H9 (cell line): ENCODE results near the gene F2RL3. TPM values are rescaled to one million over a fixed set of nuclear protein-coding genes. Genes with fewer than 3 reads are reported as not detected.

Experiments used
- DNase-seq: peaks from one replicate; pipeline ENCODE4 v3.0.0-alpha.2; 2017
- H2AFZ ChIP-seq: one replicate; pipeline ENCODE4 v1.6.1; 2013; ENCODE audit warnings: mild to moderate bottlenecking, low read length, control low read depth, moderate library complexity
- H2AK5ac ChIP-seq: 2 replicates; pipeline ENCODE4 v1.6.1; 2013; ENCODE audit warnings: low read length, control low read depth, mixed read lengths; ENCODE audit not compliant: insufficient read length
- H2BK120ac ChIP-seq: one replicate; pipeline ENCODE4 v1.6.1; 2013; ENCODE audit warnings: low read depth, mild to moderate bottlenecking, low read length, control low read depth, inconsistent platforms; ENCODE audit not compliant: poor library complexity, severe bottlenecking
- H2BK12ac ChIP-seq: 2 replicates; pipeline ENCODE4 v1.6.1; 2013; ENCODE audit warnings: low read length, control low read depth, mixed read lengths, low read depth; ENCODE audit not compliant: insufficient read length
- H2BK15ac ChIP-seq: 2 replicates; pipeline ENCODE4 v1.6.1; 2013; ENCODE audit warnings: low read depth, low read length, control low read depth
- H2BK20ac ChIP-seq: one replicate; pipeline ENCODE4 v1.6.1; 2013; ENCODE audit warnings: low read depth, mild to moderate bottlenecking, low read length, control low read depth, inconsistent platforms; ENCODE audit not compliant: poor library complexity, severe bottlenecking
- H2BK5ac ChIP-seq: 2 replicates; pipeline ENCODE4 v1.6.1; 2013; ENCODE audit warnings: low read length, control low read depth, mixed read lengths; ENCODE audit not compliant: insufficient read length
- H3K14ac ChIP-seq: 2 replicates; pipeline ENCODE4 v1.6.1; 2013; ENCODE audit warnings: low read length, control low read depth; ENCODE audit not compliant: insufficient read depth
- H3K18ac ChIP-seq: 2 replicates; pipeline ENCODE4 v1.6.1; 2013; ENCODE audit warnings: low read depth, mild to moderate bottlenecking, mixed read lengths, low read length, control low read depth; ENCODE audit not compliant: insufficient read length
- H3K23ac ChIP-seq: 2 replicates; pipeline ENCODE4 v1.6.1; 2013; ENCODE audit warnings: low read length, control low read depth, mixed read lengths, low read depth; ENCODE audit not compliant: insufficient read length
- H3K23me2 ChIP-seq: 2 replicates; pipeline ENCODE4 v1.6.1; 2013; ENCODE audit warnings: low read depth, mild to moderate bottlenecking, mixed read lengths, low read length, control low read depth; ENCODE audit not compliant: insufficient read length, poor library complexity, severe bottlenecking
- H3K27ac ChIP-seq: 2 replicates; pipeline ENCODE4 v1.5.1; 2013; ENCODE audit warnings: low read length, control low read depth, mixed read lengths, low read depth; ENCODE audit not compliant: insufficient read length
- H3K27me3 ChIP-seq: 2 replicates; pipeline ENCODE4 v1.6.1; 2013; ENCODE audit warnings: low read length, control low read depth, inconsistent platforms; ENCODE audit not compliant: insufficient read depth
- H3K4ac ChIP-seq: 2 replicates; pipeline ENCODE4 v1.6.1; 2013; ENCODE audit warnings: low read depth, mild to moderate bottlenecking, control low read depth, inconsistent platforms, low read length, moderate library complexity
- H3K4me1 ChIP-seq: 2 replicates; pipeline ENCODE4 v1.6.1; 2013; ENCODE audit warnings: low read length, control low read depth, inconsistent platforms; ENCODE audit not compliant: insufficient read depth
- H3K4me2 ChIP-seq: 2 replicates; pipeline ENCODE4 v1.6.1; 2013; ENCODE audit warnings: low read length, control low read depth, mixed read lengths; ENCODE audit not compliant: insufficient read length, insufficient read depth
- H3K56ac ChIP-seq: 2 replicates; pipeline ENCODE4 v1.6.1; 2013; ENCODE audit warnings: low read depth, mild to moderate bottlenecking, mixed read lengths, low read length, control low read depth; ENCODE audit not compliant: insufficient read length
- H3K79me1 ChIP-seq: 2 replicates; pipeline ENCODE4 v1.6.1; 2013; ENCODE audit warnings: low read depth, mild to moderate bottlenecking, moderate library complexity, low read length, control low read depth, inconsistent platforms; ENCODE audit not compliant: insufficient read depth, poor library complexity, severe bottlenecking
- H3K79me2 ChIP-seq: 2 replicates; pipeline ENCODE4 v1.6.1; 2013; ENCODE audit warnings: low read length, control low read depth, inconsistent platforms; ENCODE audit not compliant: insufficient read depth
- H3K9ac ChIP-seq: 2 replicates; pipeline ENCODE4 v1.6.1; 2013; ENCODE audit warnings: low read length, control low read depth, mixed read lengths; ENCODE audit not compliant: insufficient read length; ENCODE audit errors: extremely low read depth
- H3K9me3 ChIP-seq: one replicate; pipeline ENCODE4 v1.6.1; 2013; ENCODE audit warnings: low read depth, low read length, inconsistent platforms; ENCODE audit not compliant: control insufficient read depth
- H3T11ph ChIP-seq: one replicate; pipeline ENCODE4 v1.6.1; 2013; ENCODE audit warnings: mild to moderate bottlenecking, low read length, control low read depth, inconsistent platforms
- H4K20me1 ChIP-seq: one replicate; pipeline ENCODE4 v1.6.1; 2013; ENCODE audit not compliant: control insufficient read depth, insufficient read length, insufficient read depth
- H4K5ac ChIP-seq: 2 replicates; pipeline ENCODE4 v1.6.1; 2013; ENCODE audit warnings: low read depth, mild to moderate bottlenecking, mixed read lengths, low read length, control low read depth; ENCODE audit not compliant: insufficient read length
- H4K8ac ChIP-seq: replicated peaks from 2 replicates; pipeline ENCODE4 v1.6.1; 2013; ENCODE audit warnings: low read length, control low read depth, mixed read lengths, low read depth; ENCODE audit not compliant: insufficient read length
- H4K91ac ChIP-seq: 2 replicates; pipeline ENCODE4 v1.6.1; 2013; ENCODE audit warnings: low read depth, mild to moderate bottlenecking, moderate library complexity, mixed read lengths, low read length, control low read depth; ENCODE audit not compliant: insufficient read length
- H3K27ac Mint-ChIP-seq, 3 experiments: 2 replicates in 2 of 3; 3 replicates in 1 of 3; pipeline ENCODE4 v1.8.0; 2020 to 2021; ENCODE audit warnings: mixed read lengths in 3 of 3, mild to moderate bottlenecking in 1 of 3, moderate library complexity in 1 of 3
- H3K27me3 Mint-ChIP-seq: 2 replicates; pipeline ENCODE4 v1.8.0; 2021; ENCODE audit warnings: low read depth, mild to moderate bottlenecking, moderate library complexity, mixed read lengths
- H3K36me3 Mint-ChIP-seq, 3 experiments: 2 replicates in 2 of 3; 3 replicates in 1 of 3; pipeline ENCODE4 v1.8.0; 2020 to 2021; ENCODE audit warnings: low read depth in 3 of 3, mixed read lengths in 3 of 3; ENCODE audit not compliant: insufficient read depth in 1 of 3
- H3K4me1 Mint-ChIP-seq, 2 experiments: 2 replicates each; pipeline ENCODE4 v1.8.0; 2020; ENCODE audit warnings: mixed read lengths in 2 of 2
- H3K4me3 Mint-ChIP-seq, 2 experiments: 2 replicates in 1 of 2; 3 replicates in 1 of 2; pipeline ENCODE4 v1.8.0; 2020 to 2021; ENCODE audit warnings: mild to moderate bottlenecking in 2 of 2, mixed read lengths in 2 of 2, moderate library complexity in 1 of 2
- H3K9me3 Mint-ChIP-seq, 2 experiments: 2 replicates in 1 of 2; 3 replicates in 1 of 2; pipeline ENCODE4 v1.8.0; 2020; ENCODE audit warnings: mild to moderate bottlenecking in 2 of 2, mixed read lengths in 2 of 2, moderate library complexity in 1 of 2
- WGBS: extraction: QIAGEN DNeasy Blood & Tissue Kit; methylation state at CpG from one replicate; pipeline ENCODE4 v1.1.7; 2013; ENCODE audit warnings: missing lambda C conversion rate, low lambda C conversion rate, mixed read lengths; ENCODE audit not compliant: insufficient read length; ENCODE audit errors: extremely low coverage; 5-methylcytosine and 5-hydroxymethylcytosine counted together
- total RNA-seq: library from RNA; stranded (reverse); gene quantifications from 2 replicates; pipeline ENCODE4 v1.2.1, GENCODE V29; 2021
- TF ChIP-seq, protein P1 (sequence below): fragments of 200-600 bp; sonication (generic); conservative IDR thresholded peaks from 3 replicates; pipeline ENCODE4 v1.8.0; 2021; ENCODE audit warnings: antibody characterized with exemption, mild to moderate bottlenecking

The F2RL3 gene
- total RNA-seq, 1 experiment from 2014 or later, result not detected

DNA sequence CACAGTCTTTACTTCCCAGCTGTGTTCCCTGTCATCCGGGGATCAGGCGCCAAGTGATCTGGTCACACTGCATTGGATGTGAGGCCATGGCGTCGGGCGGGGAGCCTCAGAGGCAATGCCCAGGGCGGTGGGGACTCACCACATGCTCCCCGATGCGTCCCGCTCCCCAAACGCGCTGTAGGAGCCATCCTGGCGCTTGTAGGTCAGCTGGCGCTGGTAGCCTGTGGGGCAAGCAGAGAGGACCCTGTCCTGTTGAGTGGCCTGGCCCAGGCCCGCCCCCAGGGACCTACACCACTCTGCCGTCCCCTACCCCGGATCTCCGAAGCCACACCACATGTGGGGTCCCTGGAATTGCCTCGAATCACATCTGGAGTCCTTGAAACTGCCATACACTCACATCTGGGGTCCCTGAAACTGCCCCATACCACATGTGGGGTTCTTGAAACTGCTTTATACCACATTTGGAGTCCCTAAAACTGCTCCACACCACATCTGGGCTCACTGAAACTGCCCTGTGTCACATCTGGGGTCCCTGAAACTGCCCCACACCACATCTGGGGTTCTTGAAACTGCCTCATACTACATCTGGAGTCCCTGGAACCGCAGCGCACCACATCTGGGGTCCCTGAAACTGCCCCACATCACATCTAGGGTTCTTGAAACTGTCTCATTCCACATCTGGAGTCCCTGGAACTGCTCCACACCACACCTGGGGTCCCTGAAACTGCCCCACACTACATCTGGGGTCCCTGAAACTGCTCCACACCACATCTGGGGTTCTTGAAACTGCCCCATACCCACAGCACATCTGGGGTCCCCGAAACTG is 33.2 kb downstream of the F2RL3 start:
- H2AK5ac ChIP-seq, result no peak overlapping the region
- no peak overlapping the region for H3K4me2 ChIP-seq
- H3K56ac ChIP-seq, result no peak overlapping the region
- no peak overlapping the region for H3K27ac ChIP-seq
- H2BK20ac ChIP-seq, result no peak overlapping the region
- H3K4me1 ChIP-seq, result no peaks in the 10 kb centered on the region
- Mint-ChIP-seq H3K27ac (peak overlapping the region in 2 of 3 experiments; percentile 25 to 53; a peak in 3 of 7 replicates), H3K4me3 (no peak overlapping the region), H3K4me1 (no peaks in the 10 kb centered on the region), H3K36me3 (peaks cover 3 to 24% (median 12%) of the 10 kb centered on the region in 3 experiments; a peak in 6 of 7 replicates), H3K9me3 (peaks cover 8 to 22% of the 10 kb centered on the region in 2 experiments; a peak in 4 of 5 replicates), H3K27me3 (peaks cover 3% of the 10 kb centered on the region; the same call in 1 of the 2 replicates)
- no peak overlapping the region for H4K91ac ChIP-seq
- no CpG with 5 or more reads among the region's 21 CpGs for WGBS
- H2BK15ac ChIP-seq, result no peak overlapping the region
- no peak overlapping the region for H3K9ac ChIP-seq
- H3K9me3 ChIP-seq, result no peaks in the 10 kb centered on the region
- no peak overlapping the region for H3K23ac ChIP-seq
- H3K79me2 ChIP-seq, result no peaks in the 10 kb centered on the region
- TF ChIP-seq, protein P1, sequence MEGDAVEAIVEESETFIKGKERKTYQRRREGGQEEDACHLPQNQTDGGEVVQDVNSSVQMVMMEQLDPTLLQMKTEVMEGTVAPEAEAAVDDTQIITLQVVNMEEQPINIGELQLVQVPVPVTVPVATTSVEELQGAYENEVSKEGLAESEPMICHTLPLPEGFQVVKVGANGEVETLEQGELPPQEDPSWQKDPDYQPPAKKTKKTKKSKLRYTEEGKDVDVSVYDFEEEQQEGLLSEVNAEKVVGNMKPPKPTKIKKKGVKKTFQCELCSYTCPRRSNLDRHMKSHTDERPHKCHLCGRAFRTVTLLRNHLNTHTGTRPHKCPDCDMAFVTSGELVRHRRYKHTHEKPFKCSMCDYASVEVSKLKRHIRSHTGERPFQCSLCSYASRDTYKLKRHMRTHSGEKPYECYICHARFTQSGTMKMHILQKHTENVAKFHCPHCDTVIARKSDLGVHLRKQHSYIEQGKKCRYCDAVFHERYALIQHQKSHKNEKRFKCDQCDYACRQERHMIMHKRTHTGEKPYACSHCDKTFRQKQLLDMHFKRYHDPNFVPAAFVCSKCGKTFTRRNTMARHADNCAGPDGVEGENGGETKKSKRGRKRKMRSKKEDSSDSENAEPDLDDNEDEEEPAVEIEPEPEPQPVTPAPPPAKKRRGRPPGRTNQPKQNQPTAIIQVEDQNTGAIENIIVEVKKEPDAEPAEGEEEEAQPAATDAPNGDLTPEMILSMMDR, result no peak
- no peak overlapping the region for H2BK5ac ChIP-seq
- H3K23me2 ChIP-seq, result no peaks in the 10 kb centered on the region
- no peak overlapping the region for H3K4ac ChIP-seq
- no peak overlapping the region for H2BK12ac ChIP-seq
- no peak overlapping the region for H3T11ph ChIP-seq
- no peaks in the 10 kb centered on the region for H3K79me1 ChIP-seq
- no peak overlapping the region for H3K18ac ChIP-seq
- no peaks in the 10 kb centered on the region for H4K20me1 ChIP-seq
- no peak overlapping the region for H2AFZ ChIP-seq
- H3K27me3 ChIP-seq, result no peaks in the 10 kb centered on the region
- H4K5ac ChIP-seq, result no peak overlapping the region
- no peak overlapping the region for H2BK120ac ChIP-seq
- H3K14ac ChIP-seq, result no peak overlapping the region
- DNase-seq, result no peak
- H4K8ac ChIP-seq, result no peak overlapping the region
